CD4-positive, alpha-beta T cell treated with Interleukin-1 beta for 1 hour (primary cell): Measurements from ENCODE around the gene PIBF1.
"Not testable (repeated sequence)": the region's sequence is repeated elsewhere in the genome, so short reads cannot be mapped to it uniquely, and the experiment has no call there.

Experiments used
- DNase-seq, 2 donors: peaks; one replicate each; pipeline ENCODE4 v3.0.0-alpha.2; 2020 to 2022

The PIBF1 gene

GRCh38 chr13:73025217-73026012, 243.5 kb downstream of the PIBF1 start:
- no peak for DNase-seq

GRCh38 chr13:73034901-73035300, 253.0 kb downstream of the PIBF1 start:
- no peak for DNase-seq

GRCh38 chr13:73035660-73036059, 253.7 kb downstream of the PIBF1 start:
- DNase-seq: no peak

- no peak for DNase-seq
Observed at GRCh38 chr13:73036566-73036965, 254.6 kb downstream of the PIBF1 start.

- no peak for DNase-seq
Observed at GRCh38 chr13:73038064-73038463, 256.1 kb downstream of the PIBF1 start.

GRCh38 chr13:73039201-73040108, 257.5 kb downstream of the PIBF1 start:
- no peak for DNase-seq

GRCh38 chr13:73040484-73040883, 258.6 kb downstream of the PIBF1 start:
- no peak for DNase-seq

- no peak for DNase-seq
Observed at GRCh38 chr13:73040968-73041596, 259.1 kb downstream of the PIBF1 start.

GRCh38 chr13:73045031-73045430, 263.1 kb downstream of the PIBF1 start:
- DNase-seq: no peak

GRCh38 chr13:73048615-73049014, 266.7 kb downstream of the PIBF1 start:
- not testable (repeated sequence) for DNase-seq

GRCh38 chr13:73054712-73055111, 272.8 kb downstream of the PIBF1 start:
- DNase-seq: no peak

GRCh38 chr13:73055813-73056564, 274.1 kb downstream of the PIBF1 start:
- DNase-seq: no peak

GRCh38 chr13:73056565-73056962, 274.6 kb downstream of the PIBF1 start:
- DNase-seq: no peak

GRCh38 chr13:73057284-73058063, 275.5 kb downstream of the PIBF1 start:
- no peak for DNase-seq

GRCh38 chr13:73058064-73058313, 276.1 kb downstream of the PIBF1 start:
- DNase-seq: no peak

GRCh38 chr13:73058432-73058735, 276.5 kb downstream of the PIBF1 start:
- DNase-seq: no peak

GRCh38 chr13:73058736-73059459, 277.0 kb downstream of the PIBF1 start, which contains the start of gene KLF5:
KLF5 (plus strand) TSS chr13:73059005; CDS start chr13:73059328, 323 bp downstream.
- peak; percentile 92 to 95 for DNase-seq

- DNase-seq: peak; percentile 25 to 54
Observed at GRCh38 chr13:73059460-73060250, 277.7 kb downstream of the PIBF1 start.

- DNase-seq: no peak
Observed at GRCh38 chr13:73060251-73061160, 278.6 kb downstream of the PIBF1 start.

- no peak for DNase-seq
Observed at GRCh38 chr13:73061473-73061872, 279.5 kb downstream of the PIBF1 start.
